Measurements from ENCODE around the gene CFHR4. TPM values are rescaled to one million over a fixed set of nuclear protein-coding genes. Genes with fewer than 3 reads are reported as not detected.

Gene CFHR4
- total RNA-seq, 1 experiment from 2014 or later, result not detected

DNA sequence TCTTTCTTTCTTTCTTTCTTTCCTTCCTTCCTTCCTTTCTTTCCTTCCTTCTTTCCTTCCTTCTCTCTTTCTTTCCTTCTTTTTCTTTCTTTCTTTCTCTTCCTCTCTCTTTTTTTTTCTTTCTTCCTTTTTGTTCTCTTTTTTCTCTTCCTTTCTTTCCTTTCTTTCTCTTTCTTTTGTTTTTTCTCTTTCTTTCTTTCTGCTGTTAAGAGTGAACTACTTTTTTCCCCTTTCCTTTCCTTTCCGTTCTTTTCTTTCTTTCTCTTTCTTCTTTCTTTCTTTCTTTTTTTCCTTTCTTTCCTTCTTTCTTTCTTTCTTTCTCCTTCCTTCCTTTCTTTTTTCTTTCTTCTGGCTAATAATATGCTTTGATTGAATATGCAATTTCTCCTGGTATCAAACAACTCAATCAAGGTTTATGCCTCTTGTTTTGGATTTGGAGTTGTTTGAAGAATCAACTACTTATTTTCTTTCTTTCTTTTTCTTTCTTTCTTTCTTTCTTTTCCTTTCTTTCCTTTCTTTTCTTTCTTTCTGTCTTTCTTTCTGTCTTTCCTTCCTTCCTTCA, 27.4 kb upstream of the CFHR4 start:
- H3K36me3 Mint-ChIP-seq (ENCODE audit: insufficient read depth in 1 of 3, low read depth in 3 of 3), result 0 out of 7 replicates have a peak, but pooled peaks cover 0 to 2% (median 0%) of the 10 kb centered on the region in 3 experiments
- Histone ChIP-seq H4K20me1 (ENCODE audit: control insufficient read depth, insufficient read depth, insufficient read length) (no peaks in the 10 kb centered on the region), H3K23me2 (ENCODE audit: insufficient read length, low read depth, low read length, poor library complexity, severe bottlenecking) (no peaks in the 10 kb centered on the region), H3K18ac (ENCODE audit: insufficient read length, low read depth, low read length) (no peak overlapping the region), H3K4me2 (ENCODE audit: insufficient read depth, insufficient read length, low read length) (no peak overlapping the region), H3K9me3 (ENCODE audit: control insufficient read depth, low read depth, low read length) (no peaks in the 10 kb centered on the region), H2BK120ac (ENCODE audit: low read depth, low read length, poor library complexity, severe bottlenecking) (no peak overlapping the region), H4K8ac (replicated peaks; ENCODE audit: insufficient read length, low read depth, low read length) (no peak overlapping the region), H4K91ac (ENCODE audit: insufficient read length, low read depth, low read length) (no peak overlapping the region), H3K79me2 (ENCODE audit: insufficient read depth, low read length) (no peaks in the 10 kb centered on the region), H4K5ac (ENCODE audit: insufficient read length, low read depth, low read length) (no peak overlapping the region), H2BK15ac (ENCODE audit: low read depth, low read length) (no peak overlapping the region), H2BK5ac (ENCODE audit: insufficient read length, low read length) (no peak overlapping the region), H3K4ac (ENCODE audit: low read depth, low read length) (no peak overlapping the region), H3K27me3 (ENCODE audit: insufficient read depth, low read length) (no peaks in the 10 kb centered on the region), H3K79me1 (ENCODE audit: insufficient read depth, low read depth, low read length, poor library complexity, severe bottlenecking) (no peaks in the 10 kb centered on the region), H3K9ac (ENCODE audit: extremely low read depth, insufficient read length, low read length) (no peak overlapping the region), H2AK5ac (ENCODE audit: insufficient read length, low read length) (no peak overlapping the region), H2BK12ac (ENCODE audit: insufficient read length, low read depth, low read length) (no peak overlapping the region), H3T11ph (ENCODE audit: low read length) (no peak overlapping the region), H3K14ac (ENCODE audit: insufficient read depth, low read length) (no peak overlapping the region), H3K23ac (ENCODE audit: insufficient read length, low read depth, low read length) (no peak overlapping the region), H2AFZ (ENCODE audit: low read length) (no peak overlapping the region), H2BK20ac (ENCODE audit: low read depth, low read length, poor library complexity, severe bottlenecking) (no peak overlapping the region), H3K4me1 (ENCODE audit: insufficient read depth, low read length) (no peaks in the 10 kb centered on the region), H3K27ac (ENCODE audit: insufficient read length, low read depth, low read length) (no peak overlapping the region), H3K56ac (ENCODE audit: insufficient read length, low read depth, low read length) (no peak overlapping the region)
- H3K27ac Mint-ChIP-seq, result no peak overlapping the region
- H3K9me3 Mint-ChIP-seq, result no peaks in the 10 kb centered on the region
- no peak for TF ChIP-seq CTCF (conservative IDR thresholded peaks at IDR 0.05)
- no peak for DNase-seq
- WGBS (ENCODE audit: extremely low coverage, insufficient read length, low lambda C conversion rate), result no CpG with 5 or more reads among the region's 1 CpG
- no peak overlapping the region for H3K4me3 Mint-ChIP-seq
- no peaks in the 10 kb centered on the region; the same call in 1 of the 2 replicates for H3K27me3 Mint-ChIP-seq (ENCODE audit: low read depth)
- no peaks in the 10 kb centered on the region for H3K4me1 Mint-ChIP-seq
